Bone marrow (tissue), 2 donors: ENCODE data around the gene RAB3B.
"Not testable (repeated sequence)": the region's sequence is repeated elsewhere in the genome, so short reads cannot be mapped to it uniquely, and the experiment has no call there.

ENCODE experiments used
- DNase-seq, 2 donors: peaks; one replicate each; lab custom pipeline; 2025; lab: John Stamatoyannopoulos, UW

The RAB3B gene, protein sequence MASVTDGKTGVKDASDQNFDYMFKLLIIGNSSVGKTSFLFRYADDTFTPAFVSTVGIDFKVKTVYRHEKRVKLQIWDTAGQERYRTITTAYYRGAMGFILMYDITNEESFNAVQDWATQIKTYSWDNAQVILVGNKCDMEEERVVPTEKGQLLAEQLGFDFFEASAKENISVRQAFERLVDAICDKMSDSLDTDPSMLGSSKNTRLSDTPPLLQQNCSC

GRCh38 chr1:51990478-51990965, at the start of gene RAB3B:
Gene RAB3B, minus strand, starts transcription at chr1:51990700. Its CDS starts 13,583 bp downstream, at chr1:51977117.
- DNase-seq: peak in 1 of 2 donors; percentile 1

- DNase-seq: no peak
Observed at GRCh38 chr1:52037909-52038308, 47.4 kb upstream of the RAB3B start.

DNA sequence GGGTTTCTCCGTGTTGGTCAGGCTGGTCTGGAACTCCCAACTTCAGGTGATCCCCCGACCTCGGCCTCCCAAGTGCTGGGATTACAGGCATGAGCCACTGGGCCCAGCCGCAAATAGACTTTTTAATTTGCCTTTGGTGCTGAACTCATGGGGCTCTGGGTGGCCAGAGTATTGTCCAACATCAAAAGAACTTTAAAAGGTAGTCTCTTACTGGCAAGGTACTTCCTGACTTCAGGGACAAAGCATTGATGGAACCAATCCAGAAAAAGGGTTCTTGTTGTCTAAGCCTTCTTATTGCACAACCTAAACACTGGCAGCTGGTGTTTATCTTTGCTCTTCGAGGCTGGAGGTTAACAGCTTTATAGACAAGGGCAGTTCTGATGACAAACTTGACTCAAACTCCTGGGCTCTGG, 46.9 kb upstream of the RAB3B start:
- DNase-seq: no peak

GRCh38 chr1:52034050-52034384, 43.5 kb upstream of the RAB3B start:
- no peak for DNase-seq

DNA sequence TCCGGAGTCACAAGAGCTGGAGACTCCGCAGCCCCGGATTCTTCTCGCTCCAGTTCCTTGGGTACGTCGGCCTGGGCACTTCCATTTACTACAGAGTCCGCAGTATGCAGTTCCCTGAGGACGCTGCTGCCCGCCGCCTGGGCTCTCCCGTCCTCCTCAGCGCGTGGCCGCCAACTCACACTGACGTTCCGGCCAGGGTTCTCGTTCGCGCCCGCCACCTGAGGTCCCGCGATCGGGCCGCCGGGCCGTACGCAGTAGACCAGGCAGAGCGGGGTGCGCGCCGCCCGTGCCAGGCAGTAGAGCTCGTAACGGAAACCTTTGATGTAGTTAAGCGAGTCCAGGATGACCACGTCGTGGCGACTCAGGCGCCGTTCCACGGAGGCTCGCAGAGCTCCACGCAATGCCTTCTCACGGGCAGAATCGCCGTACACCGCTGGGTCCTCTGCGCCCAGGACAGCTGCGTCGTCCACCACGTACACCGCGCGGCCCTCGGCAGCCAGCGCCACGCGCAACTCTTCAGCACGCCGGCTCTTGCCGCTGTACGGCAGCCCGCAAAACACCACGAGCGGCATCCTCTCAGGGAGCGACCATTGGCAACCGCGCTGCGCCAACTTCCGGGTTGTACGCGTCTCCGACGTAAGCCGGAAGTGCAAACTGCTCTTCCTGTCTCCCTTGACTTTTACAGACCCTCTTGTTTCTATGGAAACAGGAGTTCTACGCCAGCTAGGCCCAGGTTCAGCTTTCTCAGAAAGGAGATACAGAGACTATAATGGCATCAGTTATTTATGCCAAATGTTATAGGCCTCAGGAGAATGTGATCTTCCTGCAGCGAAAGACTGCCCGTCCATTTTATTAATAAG, 42.9 kb upstream of the RAB3B start, which contains the start of gene KTI12:
Gene KTI12, minus strand, starts transcription at position 621 of the 860 bp plus-strand sequence. Its CDS starts 49 bp downstream, at position 572.
- DNase-seq: peak; percentile 63 to 85

DNA sequence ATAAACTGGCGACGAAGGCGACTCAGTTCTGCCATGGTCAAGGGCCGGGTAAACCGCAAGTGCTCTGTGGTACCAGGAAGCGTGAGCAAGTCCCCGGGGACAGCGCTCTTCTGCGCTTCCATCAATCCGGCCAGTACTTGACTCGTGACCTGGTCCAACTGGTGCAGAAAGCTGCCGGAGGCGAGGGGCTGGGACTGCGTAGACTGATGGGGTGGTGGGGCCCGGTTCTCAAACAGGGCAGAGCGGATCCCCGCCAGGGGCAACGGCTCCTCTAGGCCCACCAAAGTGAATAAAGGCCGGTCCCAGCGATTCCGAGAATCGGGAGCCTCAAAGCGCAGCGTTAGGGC, 42.3 kb upstream of the RAB3B start:
- DNase-seq: peak in 1 of 2 donors; percentile 15

DNA sequence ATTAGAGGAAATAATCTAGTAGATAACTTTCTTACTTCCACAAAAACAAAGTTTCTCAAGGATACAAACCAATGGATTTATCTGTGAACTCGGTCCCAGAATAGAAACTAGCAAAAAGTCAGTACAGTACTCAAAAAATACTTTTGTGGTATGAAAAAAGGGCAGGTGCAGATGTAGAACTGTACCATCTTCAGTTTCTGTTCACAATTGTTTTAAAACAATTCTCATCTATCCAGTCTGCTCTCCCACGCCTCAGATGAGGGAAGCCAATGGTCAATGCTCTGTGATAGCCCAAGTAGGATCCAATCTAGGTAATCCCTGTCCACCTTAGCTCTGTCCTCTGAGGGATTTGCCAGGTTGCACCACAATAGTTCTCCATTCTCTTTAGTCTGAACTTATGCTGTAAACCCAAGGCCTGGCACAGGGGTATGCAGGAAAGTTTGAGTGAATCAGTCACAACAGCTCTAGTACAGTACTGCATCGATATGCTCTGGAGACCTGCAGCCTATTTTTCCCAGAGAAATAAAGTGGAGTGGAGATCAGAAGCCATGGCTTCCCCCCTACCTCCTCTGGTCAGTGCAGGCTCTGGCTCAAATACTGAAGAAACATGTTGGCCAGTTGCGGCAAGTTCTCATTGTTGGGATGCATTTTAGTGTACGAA, 41.8 kb upstream of the RAB3B start:
- DNase-seq: no peak

- DNase-seq: not testable (repeated sequence)
Observed at GRCh38 chr1:52028839-52029238, 38.3 kb upstream of the RAB3B start.

- DNase-seq: peak in 1 of 2 donors; percentile 22
Observed at GRCh38 chr1:52028328-52028727, 37.8 kb upstream of the RAB3B start.

DNA sequence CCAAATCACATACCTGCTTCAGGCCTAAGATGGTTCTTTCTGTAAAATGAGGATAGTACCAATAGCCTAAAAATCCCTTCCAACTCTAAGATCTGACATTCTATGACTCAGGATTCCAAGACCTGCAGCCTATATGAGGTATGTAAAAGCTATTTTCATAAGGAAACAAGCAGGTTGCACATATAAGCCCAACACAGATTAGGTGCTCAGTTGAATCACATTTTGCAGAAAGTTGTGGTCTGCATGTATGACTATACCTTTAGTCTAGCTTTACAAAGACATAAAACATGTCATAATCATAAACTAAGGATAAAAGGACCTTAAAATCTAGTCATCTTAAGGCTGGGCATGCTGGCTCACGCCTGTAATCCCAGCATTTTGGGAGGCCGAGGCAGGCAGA, 35.8 kb upstream of the RAB3B start:
- DNase-seq: no peak

- no peak for DNase-seq
Observed at GRCh38 chr1:52022133-52022532, 31.6 kb upstream of the RAB3B start.

DNA sequence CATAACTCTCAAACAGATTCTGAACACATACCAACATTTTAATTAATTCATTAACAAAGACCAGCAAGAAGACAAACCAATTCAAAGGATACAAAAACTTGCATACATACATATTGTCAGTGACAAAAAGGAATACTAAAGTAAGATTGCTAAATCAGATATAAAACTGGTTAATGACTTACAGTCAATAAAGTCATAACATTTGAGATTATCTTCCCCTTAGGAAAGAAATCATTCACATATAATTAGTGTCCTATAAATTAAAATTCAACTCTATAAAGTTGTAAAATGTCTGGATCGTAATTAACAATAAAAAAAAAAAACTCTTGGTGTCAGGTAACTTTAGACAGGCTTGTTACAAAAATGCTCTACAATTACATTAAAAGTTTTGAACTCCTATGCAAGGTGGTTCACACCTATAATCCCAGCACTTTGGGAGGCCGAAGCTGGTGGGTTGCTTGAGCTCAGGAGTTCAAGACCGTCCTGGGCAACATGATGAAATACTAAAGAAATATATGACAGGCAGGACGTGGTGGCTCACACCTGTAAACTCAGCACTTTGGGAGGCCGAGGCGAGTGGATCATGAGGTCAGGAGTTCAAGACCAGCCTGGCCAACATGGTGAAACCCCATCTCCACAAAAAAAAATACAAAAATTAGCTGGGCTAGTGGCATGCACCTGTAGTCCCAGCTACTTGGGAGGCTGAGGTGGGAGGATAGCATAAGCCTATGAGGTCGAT, 17.7 kb upstream of the RAB3B start:
- DNase-seq: no peak

GRCh38 chr1:52007215-52008002, 16.9 kb upstream of the RAB3B start:
- no peak for DNase-seq

DNA sequence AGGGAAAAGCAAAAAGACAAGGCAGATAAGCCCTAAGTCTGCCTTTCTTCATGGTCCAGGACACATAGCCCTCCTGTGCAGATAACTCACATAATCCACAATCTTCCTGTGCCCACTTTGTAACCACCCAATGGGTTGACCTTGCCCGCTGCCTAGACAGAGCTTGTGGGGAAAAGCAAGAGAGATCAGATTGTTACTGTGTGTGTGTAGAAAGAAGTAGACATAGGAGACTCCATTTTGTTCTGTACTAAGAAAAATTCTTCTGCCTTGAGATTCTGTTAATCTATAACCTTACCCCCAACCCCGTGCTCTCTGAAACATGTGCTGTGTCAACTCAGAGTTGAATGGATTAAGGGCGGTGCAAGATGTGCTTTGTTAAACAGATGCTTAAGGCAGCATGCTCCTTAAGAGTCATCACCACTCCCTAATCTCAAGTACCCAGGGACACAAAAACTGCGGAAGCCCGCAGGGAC, 15.6 kb upstream of the RAB3B start:
- not testable (repeated sequence) for DNase-seq

GRCh38 chr1:52005548-52005947, 15.0 kb upstream of the RAB3B start:
- not testable (repeated sequence) for DNase-seq

- no peak for DNase-seq
Observed at GRCh38 chr1:52003877-52004276, 13.4 kb upstream of the RAB3B start.

DNA sequence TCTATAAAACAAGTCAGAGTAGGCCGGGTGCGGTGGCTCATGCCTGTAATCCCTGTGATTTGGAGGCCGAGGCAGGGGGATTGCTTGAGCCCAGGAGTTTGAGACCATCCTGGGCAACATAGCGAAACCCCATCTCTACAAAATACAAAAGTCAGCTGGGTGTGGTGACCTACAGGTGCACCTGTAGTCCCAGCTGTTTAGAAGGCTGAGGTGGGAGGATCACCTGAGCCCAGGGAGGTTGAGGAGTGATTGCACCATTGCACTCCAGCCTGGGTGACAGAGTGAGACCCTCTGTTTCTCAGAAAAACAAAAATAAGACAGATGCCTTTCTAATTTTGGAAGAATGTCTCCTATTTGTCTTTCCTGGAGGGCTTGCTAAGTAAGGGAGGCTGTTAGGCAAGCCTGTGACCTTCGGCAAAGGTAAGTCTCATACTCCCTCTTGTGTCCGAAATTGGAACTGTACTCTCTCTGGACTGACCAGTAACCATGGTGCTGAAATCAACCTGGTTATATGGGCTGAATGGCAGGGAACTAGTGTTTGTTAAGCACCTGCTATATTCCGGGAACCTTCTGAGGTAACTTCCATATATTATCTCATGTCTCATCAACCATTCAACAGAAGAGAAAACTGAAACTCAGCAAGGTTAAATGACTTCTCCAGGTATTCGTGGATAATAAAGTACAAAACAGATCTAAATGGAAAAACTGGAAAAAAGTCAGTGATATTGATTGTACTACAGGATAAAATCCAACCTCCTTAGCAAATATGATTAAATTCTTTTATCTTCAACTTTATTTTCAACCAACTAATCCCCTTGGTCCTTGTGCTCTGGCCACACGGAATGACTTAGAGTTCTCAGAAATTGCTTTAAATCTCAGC, 11.8 kb upstream of the RAB3B start:
- peak in 1 of 2 donors; percentile 83 for DNase-seq

DNA sequence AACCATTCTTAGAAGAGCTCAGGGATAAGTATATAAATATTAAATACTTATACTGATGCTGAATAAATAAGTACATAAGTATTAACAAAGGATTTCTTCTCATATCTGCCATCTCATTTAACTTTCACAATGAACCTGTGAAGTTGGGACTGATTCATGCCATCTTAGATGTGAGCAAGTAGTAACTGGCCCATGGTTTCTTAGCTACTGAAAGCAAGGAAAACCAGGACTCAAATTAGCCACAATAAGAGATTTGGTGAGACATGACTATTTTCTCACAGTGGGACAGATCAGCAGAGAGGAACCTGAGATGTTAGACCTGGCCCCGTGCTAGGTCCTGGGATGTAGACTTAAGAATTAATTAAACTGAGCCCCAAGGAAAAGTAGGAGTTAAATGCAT, 8.2 kb upstream of the RAB3B start:
- DNase-seq: no peak

DNA sequence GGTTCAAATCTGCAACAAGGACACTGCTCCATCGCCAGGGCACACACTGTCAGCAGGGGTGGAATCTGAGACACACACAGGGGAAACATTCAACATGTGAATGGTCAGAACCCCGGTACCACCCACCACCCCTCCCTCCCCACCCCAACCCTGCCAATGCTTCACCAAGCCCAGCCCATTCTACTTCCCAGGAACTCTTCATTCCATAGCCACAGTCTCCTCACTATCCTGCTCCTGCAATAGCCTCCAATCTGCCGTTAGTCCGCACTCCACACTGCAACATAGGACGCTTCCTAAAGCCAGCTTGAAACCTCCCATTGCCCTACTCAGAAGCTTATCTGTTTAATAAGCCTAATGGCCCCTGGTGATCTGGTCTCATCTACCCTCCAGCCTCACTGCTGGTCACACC, 7.5 kb upstream of the RAB3B start:
- no peak for DNase-seq
